Hypothalamus (tissue), 51 donors: ENCODE measurements around the gene ZBTB16.

Experiments
- DNase-seq, 51 donors: peaks; one replicate each; lab custom pipeline; 2025; lab: John Stamatoyannopoulos, UW

The ZBTB16 gene

GRCh38 chr11:114059278-114059983 is at the start of gene ZBTB16:
Gene ZBTB16 (plus strand): TSS chr11:114059711. CDS start chr11:114063301, 3,590 bp downstream.
- peak; percentile 60 to 96 (median 88) for DNase-seq

GRCh38 chr11:114010931-114011330 is 48.6 kb upstream of the ZBTB16 start:
- DNase-seq: no peak

- DNase-seq: no peak
Measured at GRCh38 chr11:114011443-114011842, 48.1 kb upstream of the ZBTB16 start.

- DNase-seq: no peak
Measured at GRCh38 chr11:114015117-114015516, 44.4 kb upstream of the ZBTB16 start.

GRCh38 chr11:114016986-114017385 is 42.5 kb upstream of the ZBTB16 start:
- DNase-seq: no peak

GRCh38 chr11:114017723-114018122 is 41.8 kb upstream of the ZBTB16 start:
- no peak for DNase-seq

GRCh38 chr11:114019046-114019445 is 40.5 kb upstream of the ZBTB16 start:
- DNase-seq: no peak

GRCh38 chr11:114019574-114019973 is 39.9 kb upstream of the ZBTB16 start:
- DNase-seq: no peak

GRCh38 chr11:114025329-114025907 is 34.1 kb upstream of the ZBTB16 start:
- DNase-seq: no peak

GRCh38 chr11:114026355-114026754 is 33.2 kb upstream of the ZBTB16 start:
- DNase-seq: no peak

- DNase-seq: no peak
Measured at GRCh38 chr11:114027391-114027790, 32.1 kb upstream of the ZBTB16 start.

GRCh38 chr11:114027926-114028325 is 31.6 kb upstream of the ZBTB16 start:
- no peak for DNase-seq

- DNase-seq: no peak
Measured at GRCh38 chr11:114031246-114031966, 28.1 kb upstream of the ZBTB16 start.

- no peak for DNase-seq
Measured at GRCh38 chr11:114031967-114032320, 27.6 kb upstream of the ZBTB16 start.

- DNase-seq: no peak
Measured at GRCh38 chr11:114033066-114033465, 26.4 kb upstream of the ZBTB16 start.

GRCh38 chr11:114033572-114033971 is 25.9 kb upstream of the ZBTB16 start:
- DNase-seq: no peak

- DNase-seq: no peak
Measured at GRCh38 chr11:114034956-114035355, 24.6 kb upstream of the ZBTB16 start.

- peak in 48 of 51 donors; percentile 14 to 81 (median 56) for DNase-seq
Measured at GRCh38 chr11:114036147-114036811, 23.2 kb upstream of the ZBTB16 start.

- DNase-seq: no peak
Measured at GRCh38 chr11:114036958-114037357, 22.6 kb upstream of the ZBTB16 start.

GRCh38 chr11:114039551-114039950 is 20.0 kb upstream of the ZBTB16 start:
- no peak for DNase-seq

- no peak for DNase-seq
Measured at GRCh38 chr11:114040706-114041211, 18.8 kb upstream of the ZBTB16 start.
